T-helper 9 cell (primary cell): ENCODE data around the gene TMEM128.
"Not testable (repeated sequence)": the region's sequence is repeated elsewhere in the genome, so short reads cannot be mapped to it uniquely, and the experiment has no call there.

ENCODE experiments used
- DNase-seq: peaks from one replicate; pipeline ENCODE4 v3.0.0-alpha.2; 2020

TMEM128 gene

DNA sequence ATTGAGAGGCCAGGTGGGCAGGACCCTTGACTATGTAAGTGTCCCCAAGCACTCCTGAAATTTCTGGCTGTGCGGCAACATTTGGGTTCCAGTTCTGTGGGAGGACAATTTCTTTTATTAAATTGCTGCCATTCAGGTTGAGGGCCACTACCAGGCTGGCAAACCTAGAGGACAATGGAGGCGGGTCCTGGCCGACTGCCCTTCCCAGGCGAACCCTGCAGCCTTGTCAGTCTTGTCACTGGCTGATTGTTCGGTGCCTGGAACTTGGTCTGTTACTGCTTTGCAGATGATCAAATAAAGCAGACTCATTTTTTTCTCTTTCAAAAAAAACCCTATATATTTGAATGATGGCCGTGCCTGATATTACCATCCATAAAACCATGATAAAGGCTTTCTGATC lies 6.6 kb upstream of the TMEM128 start:
- DNase-seq = no peak

GRCh38 chr4:4254199-4254598 lies 6.2 kb upstream of the TMEM128 start:
- no peak for DNase-seq

DNA sequence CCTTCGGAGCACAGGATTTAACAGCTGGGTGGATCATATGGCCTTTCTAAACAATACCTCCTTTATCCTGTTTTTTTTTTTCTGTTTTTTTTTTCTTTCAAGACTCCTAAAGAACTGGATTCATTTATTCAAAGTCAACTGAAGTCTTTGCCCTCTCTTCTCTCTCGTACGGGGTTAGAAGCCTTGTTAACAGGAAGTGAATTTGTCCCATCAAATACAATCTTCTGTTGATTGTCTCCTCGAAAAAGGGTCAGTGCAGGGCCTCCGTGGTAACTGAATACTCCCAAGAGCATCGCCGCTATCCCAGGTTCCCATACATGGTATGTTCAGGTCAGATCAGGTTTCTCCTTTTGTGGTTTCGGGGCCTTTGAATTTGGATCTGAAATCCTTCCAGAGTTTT lies 1.8 kb upstream of the TMEM128 start:
- no peak for DNase-seq

GRCh38 chr4:4249342-4249741 lies 1.3 kb upstream of the TMEM128 start:
- not testable (repeated sequence) for DNase-seq

DNA sequence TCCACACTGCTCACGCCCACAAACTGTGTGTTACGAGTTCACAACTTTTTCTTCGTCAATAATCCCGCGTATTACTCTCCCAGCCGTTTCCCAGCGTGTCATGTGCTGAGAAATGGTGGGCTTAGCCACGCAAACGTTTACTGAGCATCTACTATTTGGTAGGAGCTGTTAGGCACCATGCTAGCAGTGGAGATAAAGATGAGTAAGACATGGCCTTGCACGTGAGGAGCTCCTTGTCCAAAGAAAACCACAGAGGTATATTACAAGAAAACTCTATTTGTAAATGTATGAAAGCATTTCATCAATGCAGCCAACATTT lies 821 bp upstream of the TMEM128 start:
- DNase-seq = no peak

GRCh38 chr4:4247696-4248028 lies 361 bp downstream of the TMEM128 start:
- no peak for DNase-seq

GRCh38 chr4:4245172-4245571 lies 2.9 kb downstream of the TMEM128 start:
- DNase-seq = no peak

DNA sequence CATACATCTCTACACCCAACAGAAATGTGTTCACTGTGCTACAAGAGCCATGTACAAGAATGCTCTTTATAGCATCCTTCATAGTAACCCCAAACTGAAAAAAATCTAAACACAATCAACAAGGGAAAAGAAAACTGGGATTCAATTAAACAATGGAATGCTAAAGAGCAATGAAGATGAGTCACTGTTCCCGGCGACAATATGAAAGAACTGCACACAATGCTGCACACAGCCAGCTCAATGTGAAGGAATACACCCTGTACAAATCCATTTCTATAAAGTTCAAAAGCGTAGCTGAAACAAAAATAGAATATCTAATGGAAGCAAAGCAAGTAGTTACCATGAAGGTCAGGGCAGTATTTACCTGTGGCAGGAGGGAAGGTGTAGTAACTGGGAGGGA lies 8.5 kb downstream of the TMEM128 start:
- not testable (repeated sequence) for DNase-seq

GRCh38 chr4:4233610-4234009 lies 14.4 kb downstream of the TMEM128 start:
- DNase-seq = no peak

DNA sequence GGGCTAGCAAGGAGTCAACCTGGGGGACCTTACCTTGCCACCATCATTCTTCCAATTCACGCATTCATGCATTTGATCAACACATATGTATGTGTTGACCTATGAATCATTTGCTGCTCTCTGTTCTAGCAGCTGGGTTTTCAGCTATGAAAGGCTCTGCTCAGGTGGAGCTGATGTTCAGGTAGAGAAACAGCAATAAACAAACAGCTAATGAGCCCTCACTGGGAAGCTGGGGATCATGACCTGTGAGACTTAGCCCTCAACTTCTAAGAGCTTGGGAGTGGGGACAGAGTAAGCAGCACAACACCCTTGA lies 19.7 kb downstream of the TMEM128 start:
- DNase-seq = no peak

DNA sequence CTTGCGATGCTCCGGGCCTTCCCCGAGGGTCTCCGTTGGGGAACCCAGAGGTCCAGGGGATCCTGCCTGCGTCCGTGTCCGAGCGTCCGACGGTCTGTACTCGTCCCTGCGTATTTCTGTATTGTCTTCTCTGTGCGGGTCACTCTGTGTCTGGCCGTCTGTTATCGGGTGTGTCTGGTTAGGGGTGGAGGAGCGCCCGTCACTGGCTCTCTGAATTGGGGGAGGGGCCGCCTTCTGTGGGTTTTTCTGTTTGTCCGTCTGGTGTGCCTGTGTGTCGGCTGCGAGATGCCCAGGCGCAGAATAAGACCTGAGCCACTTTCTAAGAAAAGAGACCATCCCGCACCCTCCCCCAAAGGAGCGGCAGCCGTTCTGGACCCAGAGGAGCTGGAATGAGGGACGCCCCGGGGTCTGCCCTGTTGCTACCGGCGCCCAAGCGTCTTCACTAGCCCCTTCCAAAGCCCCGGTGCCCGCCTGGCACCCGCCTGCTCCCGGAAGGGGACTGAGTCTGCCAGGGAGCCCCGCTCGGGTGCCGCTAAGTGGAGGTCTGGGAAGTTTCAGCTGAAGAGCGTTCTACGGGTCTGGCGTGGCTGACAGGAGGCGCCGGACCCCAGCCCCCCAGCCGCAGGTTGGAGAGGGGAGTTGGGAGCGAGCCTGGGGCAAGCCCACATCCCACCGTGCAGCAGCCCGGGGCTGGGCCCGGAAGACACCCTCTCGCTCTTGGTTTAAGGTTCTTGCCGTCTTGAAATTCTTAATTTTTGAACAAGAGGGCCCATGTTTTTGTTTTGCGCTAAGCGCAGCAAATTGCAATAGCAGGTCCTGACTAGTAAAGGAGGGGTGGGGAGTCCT lies 20.3 kb downstream of the TMEM128 start:
- DNase-seq = no peak

DNA sequence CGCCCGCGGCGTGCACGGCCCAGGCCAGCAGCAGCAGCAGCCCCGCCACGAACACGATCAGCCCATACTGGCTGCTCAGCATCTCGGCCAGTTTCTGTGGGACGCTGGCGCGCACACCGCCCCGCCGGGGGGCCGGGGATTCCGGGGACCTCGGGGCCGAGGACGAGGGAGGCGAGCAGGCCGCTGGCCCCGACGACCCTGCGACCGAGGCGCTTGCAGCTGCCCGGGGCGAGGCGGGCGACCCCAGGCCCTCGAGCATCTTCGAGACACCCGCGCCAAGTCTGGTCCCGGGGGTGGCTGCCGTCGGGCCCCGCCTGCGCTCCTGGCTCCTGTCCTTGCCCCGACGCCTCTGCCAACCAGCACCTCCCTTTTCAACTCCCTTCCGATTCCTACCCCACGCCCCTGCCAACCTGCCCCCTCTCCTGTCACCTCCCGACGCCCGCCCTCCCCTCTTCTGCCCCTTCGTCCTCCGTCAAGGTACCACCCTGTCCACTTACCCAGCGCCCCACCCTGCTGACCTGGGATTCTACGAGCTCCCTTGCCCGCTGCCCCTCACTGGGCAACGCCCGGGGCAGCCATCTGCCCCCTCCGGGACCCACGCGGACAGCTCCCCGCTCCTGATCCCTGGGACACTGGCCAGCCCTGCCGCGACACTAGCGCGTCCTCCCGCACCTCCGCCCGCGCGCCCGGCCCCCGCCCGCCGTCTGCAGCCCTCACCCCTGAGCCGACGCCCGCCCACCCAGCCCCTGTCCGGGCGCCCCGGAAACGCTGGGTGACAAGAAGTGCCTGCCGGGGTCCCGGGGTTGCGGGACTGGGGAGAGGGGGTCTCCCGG lies 21.2 kb downstream of the TMEM128 start, which contains the start of gene OTOP1:
Gene OTOP1, minus strand, starts transcription at position 324 of the 833 bp plus-strand sequence. Its CDS starts 65 bp downstream, at position 259.
- no peak for DNase-seq

DNA sequence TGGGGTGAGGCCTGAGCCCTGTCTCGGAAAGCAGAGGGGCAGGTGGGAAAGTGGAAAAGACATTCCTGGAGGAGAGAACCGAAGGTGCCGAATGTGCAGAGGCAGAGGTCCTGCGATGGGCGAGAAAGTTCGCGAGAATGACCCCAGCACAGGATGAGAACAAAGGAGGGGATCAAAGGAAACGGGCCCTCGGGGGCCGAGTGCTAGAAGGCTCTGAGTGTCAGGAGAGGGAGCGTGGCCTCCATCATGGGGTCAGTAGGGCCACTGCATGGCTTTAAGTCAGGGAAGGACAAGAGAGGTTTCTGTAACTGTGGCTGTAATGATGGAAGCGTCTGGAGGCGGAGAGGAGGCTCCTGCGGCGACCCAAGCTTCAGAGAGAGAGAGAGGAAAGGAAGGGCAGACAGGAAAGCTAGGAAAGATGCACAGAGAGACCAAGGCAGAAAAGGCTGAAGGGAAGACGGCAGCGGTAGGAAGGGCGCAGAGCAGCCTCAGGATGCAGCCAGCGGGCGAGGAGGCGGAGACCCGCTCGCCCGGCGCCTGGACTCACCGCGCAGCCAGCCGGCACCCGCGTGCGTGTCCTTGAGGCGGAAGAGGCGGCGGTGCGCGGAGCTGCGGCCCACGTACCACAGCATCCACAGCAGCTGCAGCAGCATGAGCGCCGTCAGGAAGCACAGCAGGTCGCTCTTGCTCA lies 22.0 kb downstream of the TMEM128 start:
- no peak for DNase-seq

DNA sequence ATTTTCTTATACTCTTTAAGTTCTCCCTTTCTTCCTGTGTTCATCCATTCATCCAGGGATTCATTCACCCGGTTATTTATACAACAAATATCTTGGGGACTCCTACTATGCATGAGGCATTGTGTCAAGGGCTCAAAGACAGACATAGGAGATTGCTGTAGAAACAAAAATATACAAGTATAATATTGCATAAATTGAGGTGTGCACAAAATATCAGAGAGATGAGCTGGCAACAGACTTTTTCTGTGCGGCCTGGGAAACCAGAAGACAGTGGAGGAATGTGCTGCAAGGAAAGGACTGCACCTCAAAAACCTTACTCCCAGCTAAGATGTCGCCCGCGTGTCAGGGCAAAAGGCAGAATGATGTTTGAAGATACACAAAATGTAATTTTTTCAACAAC lies 30.9 kb downstream of the TMEM128 start:
- DNase-seq = no peak

DNA sequence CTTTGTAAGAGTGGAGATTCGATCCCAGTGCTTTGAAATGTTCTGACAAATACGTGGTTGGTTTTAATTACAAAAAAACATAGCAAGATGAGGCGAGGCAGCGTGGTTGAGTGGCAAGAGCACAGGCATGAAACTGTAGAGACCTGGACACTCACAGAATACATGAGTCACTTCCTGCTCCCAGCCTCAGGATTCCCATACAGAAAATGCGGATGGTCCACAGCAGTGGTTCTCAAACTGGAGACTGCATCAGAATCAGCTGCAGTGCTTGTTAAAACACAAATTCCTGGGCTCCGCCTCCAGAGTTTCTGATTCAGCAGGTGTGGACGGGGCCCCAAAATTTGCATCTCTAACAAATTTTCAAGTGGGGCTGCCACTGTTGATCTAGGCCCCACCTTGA lies 31.4 kb downstream of the TMEM128 start:
- DNase-seq = no peak

DNA sequence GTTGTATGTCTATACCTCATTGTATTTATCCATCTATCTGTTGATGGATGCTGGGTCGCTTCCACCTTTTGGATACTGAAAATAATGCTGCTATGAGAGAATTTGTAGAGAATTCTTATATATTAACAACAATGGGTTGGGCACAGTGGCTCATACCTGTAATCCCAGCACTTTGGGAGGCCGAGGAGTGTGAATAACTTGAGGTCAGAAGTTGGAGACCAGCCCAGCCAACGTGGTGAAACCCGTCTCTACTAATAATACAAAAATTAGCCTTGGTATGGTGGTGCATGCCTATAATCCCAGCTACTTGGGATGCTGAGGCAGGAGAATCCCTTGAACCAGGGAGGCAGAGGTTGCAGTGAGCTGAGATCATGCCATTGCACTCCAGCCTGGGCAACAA lies 34.3 kb downstream of the TMEM128 start:
- DNase-seq = not testable (repeated sequence)

- DNase-seq = no peak
Measured at GRCh38 chr4:4206204-4206603, 41.8 kb downstream of the TMEM128 start.

DNA sequence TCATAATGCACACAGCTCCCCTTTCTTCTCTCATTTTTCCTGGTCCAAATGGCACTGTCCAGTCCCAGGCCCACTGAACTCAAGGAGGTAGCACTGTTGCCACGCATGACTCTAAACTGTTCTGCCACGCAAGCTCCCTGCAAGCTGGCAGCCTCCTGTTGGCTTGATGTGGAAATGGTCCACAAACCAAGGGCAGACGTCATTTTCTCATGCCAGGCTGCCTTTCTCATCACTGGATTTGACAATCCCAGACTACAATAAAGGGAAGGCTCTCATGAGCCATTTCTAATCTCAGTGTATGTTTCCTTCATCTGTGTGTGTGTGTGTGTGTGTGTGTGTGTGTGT lies 43.6 kb downstream of the TMEM128 start:
- no peak for DNase-seq

GRCh38 chr4:4203688-4204400 lies 44.2 kb downstream of the TMEM128 start:
- DNase-seq = no peak

GRCh38 chr4:4202510-4202909 lies 45.5 kb downstream of the TMEM128 start:
- DNase-seq = no peak

DNA sequence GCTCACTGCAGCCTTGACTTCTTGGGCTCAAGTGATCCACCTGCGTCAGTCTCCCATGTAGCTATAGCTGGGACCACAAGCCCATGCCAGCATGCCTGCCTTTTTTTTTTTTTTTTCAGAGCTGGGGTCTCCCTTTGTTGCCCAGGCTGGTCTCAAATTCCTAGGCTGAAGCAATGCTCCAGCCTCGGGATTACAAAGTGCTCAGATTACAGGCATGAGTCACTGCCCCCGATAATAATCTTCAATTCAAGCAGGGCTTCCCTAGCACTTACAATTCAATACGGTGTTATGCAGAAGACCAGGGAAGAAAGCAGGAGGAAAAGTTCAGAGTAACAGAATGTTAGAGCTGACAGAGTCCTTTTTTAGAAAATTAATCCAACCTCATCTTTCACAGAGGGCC lies 47.4 kb downstream of the TMEM128 start:
- no peak for DNase-seq

DNA sequence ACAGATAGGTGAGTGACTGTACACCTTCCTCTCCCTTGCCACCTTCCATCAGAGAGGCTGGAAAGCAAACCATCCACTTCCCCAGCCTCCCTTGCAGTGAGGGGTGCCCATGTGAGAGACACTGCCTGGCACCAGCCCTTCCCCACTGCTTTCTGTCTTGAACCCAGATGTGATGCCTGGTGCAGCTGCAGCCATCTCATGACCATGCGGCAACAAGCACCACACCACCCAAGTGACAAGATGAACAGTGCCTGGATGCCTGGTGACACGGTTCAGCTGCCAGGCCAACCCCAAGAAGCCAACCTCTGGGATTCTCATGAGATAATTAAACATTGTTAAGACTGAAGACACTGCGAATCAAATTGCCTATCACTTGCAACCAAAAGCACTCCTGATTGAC lies 52.7 kb downstream of the TMEM128 start:
- no peak for DNase-seq

DNA sequence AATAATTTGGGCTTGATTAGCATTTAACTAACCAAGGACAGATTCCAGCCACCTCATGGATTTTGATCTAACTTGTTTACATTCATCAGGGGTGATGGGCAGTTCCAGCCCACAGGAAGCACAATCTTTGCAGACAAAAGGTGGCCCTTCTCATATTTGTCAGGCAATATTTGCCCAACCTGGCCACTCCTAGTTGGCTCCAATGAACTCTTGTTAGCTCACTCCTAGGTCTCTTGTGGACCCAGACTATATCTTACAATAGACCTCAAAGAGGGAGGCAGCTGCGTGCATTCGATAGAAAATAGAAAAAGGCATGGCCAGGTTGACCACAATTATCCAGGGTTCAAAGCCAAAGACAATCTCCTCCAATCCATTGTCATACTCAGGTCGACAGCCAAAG lies 59.5 kb downstream of the TMEM128 start:
- not testable (repeated sequence) for DNase-seq
